Measurements from ENCODE around the gene CDH23.

The CDH23 gene

DNA sequence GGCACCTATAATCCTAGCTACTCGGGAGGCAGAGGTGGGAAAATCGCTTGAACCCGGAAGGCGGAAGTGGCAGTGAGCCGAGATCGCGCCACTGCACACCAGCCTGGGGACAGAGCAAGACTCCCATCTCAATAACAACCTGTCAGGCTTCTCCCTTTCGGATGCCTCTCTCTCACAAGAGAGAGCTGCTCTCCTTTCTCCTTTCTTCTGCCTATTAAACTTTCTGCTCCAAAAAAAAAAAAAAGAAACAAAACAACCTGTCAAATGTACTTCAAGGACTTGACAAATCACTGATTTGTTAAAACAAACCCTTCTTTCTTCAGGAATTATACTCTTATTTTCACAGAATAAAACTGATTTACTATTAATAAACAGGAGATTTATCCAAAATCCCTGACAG, 450.7 kb downstream of the CDH23 start:
- no peak for DNase-seq

DNA sequence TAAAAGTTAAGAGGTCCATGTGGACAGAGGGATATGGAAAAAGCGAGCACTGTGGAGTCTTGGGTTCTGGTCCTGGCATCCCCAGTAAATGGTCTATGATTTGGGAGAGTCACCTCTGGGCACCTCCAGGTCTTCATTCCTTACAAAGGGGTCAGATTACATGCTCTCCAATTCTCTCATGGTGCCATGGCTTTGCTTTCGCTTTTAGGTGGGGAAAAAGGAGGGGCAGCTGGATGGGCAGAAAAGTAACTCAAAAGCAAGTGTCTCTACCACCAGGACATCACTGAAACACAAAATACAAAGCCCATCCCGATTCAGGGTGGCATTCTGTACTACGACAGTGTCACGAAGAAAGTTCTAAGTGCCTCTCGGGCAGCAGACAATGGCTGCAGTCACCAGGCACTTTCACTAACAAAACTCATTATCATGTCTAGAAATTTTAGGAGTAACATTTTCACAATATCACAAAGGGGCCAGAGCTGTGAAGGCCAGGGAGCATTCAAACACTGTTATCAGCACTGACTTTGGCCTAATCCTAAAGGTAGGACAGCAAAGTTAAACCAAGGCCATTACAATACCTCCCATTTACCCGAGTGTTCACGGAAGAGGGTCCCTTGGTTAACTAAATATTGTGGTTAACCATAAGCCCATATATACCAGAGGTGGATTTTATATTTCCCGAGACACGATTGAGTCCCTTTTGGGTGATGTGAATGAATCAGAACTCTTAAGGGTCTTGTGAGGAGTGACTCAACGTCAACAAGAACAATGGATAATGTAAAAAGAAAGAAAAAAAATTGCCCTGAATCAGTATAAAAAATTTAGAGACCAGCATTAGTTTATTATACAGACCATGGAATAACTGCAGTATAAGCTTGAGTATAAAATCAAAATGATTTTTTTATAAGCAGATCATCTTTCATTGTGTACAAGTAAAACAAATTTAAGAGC, 451.9 kb downstream of the CDH23 start:
- DNase-seq = no peak

DNA sequence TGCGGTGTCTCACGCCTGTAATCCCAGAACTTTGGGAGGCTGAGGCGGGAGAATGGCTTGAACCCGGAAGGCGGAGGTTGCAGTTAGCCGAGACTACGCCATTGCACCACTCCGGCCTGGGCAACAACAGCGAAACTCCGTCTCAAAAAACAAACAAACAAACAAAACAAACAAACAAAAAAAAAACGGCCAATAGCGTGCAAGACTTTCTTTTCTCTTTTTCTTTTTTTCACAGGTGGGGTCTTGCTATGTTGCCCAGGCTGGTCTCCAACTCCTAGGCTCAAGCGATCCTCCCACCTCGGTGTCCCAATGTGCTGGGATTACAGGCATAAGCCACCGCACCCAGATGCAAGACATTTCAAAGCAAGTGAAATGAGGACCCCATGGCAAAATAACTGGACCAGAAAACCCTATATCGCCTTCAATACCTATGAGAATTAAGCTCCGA, 452.8 kb downstream of the CDH23 start:
- no peak for DNase-seq

GRCh38 chr10:71850021-71850742, 453.5 kb downstream of the CDH23 start:
- DNase-seq = no peak

DNA sequence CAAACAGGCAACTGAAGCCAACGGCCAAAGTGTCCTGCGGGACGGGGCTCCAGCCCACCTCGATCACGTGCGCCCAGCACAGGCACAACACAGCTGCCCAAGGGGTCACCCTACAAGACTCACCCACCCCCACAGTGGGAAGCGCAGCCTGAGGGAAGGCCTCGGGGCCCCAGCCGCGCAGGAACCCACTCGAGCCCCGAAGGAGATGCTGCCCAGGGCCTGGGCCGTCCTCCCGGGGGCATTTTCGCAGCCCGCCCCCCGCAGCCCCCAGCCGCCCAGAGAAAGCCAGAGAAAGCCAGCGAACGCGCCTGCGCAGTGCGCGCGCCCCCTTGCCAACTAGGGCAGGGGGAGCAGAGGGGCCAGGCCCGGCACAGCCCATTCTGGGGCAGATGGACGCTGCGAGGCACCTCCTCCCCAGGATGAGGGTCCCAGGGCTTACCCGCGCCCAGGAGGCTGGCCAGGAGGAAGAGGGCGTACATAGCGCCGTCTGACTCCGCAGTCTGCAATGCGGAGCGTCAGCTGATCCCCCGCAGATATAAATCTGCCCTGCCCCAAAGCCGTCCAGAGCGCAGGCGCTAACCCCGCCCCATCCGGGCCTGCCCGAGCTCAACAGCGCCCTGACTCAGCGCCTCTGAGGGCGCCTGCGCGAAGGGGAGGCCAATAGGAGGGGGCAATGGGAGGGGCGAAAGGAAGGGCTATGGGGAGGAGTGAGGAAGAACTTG, 454.2 kb downstream of the CDH23 start, which contains the start of gene PSAP:
TSS of gene PSAP (minus strand) at position 509 of the 722 bp plus-strand sequence. CDS start at position 479, 30 bp downstream.
- DNase-seq = peak; percentile 98

DNA sequence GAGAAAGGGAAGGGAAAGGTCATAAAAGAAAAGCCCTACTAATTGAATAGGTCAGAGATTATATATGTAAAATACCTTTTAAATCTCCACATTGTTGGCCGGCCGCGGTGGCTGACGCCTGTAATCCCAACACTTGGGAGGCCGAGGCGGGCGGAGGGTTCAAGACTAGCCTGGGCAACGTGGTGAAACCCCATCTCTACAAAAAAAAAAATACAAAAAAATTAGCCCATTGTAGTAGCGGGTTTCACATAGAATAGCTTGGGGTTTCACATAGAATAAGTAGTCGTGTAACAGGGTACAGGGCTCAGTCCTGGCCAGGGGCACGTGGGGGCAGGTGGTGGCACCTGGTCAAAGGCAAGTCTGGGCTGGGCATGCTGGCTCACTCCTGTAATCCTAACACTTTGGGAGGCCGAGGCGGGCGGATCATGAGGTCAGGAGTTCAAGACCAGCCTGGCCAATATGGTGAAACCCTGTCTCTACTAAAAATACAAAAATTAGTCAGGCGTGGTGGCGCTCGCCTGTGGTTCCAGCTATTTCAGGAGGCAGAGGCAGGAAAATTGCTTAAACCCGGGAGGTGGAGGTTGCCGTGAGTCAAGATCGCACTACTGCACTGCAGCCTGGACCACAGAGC, 454.9 kb downstream of the CDH23 start:
- DNase-seq = peak in 1 of 2 donors; percentile 26

GRCh38 chr10:71852355-71852937, 455.7 kb downstream of the CDH23 start:
- DNase-seq = peak in 1 of 2 donors; percentile 49

DNA sequence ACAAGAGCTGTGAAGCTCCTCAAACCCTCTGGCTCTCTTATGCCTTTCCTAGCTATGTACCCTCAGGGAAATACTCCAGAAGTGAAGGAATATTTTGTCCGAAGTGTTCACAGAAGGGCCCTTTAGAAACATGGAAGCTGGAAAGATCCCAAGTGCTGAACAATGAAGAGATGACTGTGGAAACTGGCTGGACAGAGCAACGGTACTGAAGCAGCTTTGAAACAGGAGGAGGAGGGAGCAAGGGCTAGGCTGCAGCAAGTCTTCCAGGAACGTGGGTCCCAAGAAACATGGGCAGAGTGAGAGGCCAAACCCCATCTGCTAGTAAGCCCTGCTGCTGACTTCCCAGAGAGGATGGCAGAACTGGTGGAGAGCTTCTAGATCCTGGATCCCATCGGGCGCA, 457.3 kb downstream of the CDH23 start:
- no peak for DNase-seq

DNA sequence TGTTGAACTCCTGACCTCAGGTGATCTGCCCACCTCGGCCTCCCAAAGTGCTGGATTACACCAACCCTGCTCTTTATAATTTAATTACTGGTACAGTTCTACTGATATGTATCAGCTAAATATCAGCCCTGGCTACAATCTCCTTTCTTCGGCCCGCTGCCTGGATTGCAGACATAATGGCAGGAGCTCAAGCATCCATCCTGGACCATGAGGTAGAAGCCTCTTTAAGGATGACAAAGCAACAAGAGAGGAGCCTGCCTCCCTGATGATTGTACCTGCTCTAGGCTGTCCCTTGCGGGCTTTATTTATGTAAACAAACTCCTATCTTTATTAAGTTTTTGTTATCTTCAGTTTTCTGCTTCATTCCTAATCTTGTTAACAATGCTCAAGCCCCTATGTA, 459.9 kb downstream of the CDH23 start:
- DNase-seq = no peak

DNA sequence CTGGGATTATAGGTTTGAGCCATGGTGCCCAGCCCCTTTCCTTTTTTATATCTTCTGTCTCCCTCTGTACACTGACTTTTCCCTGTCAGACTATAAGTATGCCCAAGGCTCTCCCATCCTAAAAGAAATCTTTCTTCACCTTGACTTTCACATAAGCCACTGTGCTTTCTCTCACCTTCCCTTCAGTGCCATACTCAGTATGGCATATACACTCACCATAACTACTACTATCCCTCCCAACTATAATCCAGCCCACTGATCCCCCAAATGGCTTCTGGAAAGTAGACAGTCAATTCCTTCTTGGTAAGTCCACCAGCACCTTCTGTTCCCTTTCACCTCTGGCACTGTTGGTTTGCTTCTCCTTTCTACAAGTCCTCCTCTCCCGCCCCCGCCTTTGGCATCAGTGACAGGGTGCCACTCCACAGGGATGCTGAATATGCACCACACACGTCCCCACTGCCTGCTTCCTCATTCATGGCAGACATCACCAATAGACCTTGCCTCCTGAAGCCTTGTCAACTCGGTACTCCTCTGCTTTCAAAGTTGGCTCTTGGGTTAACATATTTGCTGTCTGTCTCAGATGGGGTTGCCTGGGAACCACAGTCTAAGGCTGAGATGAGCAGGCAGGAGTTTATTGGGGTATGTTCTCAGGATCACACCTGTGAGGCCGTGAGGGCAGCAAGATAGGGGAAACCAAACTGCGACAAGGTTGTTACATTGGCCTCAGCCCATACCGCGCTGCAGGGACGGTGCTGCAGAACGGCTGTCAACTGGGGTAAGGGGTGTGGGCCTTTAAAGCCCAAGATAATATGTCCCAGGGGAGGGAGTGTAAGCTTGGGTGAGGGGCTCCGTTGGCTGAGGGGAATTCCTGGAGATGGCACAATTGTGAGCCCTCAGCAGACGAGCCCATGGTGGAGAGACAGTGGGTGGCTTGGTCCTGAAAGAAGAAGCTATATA, 461.5 kb downstream of the CDH23 start:
- peak in 1 of 2 donors; percentile 38 for DNase-seq

GRCh38 chr10:71860243-71861029, 463.7 kb downstream of the CDH23 start:
- peak; percentile 13 to 79 for DNase-seq

DNA sequence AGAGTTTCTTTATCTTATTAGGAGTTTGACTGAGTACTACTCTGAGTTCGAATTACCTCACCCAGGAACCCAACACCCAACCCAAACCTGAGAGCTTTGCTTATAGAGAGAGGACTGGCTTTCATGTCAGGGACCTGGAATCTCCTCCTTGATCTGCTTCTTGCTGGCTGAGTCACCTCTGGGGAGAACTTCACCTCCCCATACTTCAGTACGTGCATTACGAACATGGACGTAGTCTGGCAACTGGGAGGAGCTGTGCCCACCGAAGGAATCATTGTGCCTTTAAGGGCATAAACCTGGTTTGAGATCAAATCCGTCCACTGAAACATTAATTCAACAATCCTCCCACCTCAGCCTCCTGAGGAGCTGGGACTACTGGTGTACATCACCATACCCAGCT, 466.5 kb downstream of the CDH23 start:
- DNase-seq = no peak

DNA sequence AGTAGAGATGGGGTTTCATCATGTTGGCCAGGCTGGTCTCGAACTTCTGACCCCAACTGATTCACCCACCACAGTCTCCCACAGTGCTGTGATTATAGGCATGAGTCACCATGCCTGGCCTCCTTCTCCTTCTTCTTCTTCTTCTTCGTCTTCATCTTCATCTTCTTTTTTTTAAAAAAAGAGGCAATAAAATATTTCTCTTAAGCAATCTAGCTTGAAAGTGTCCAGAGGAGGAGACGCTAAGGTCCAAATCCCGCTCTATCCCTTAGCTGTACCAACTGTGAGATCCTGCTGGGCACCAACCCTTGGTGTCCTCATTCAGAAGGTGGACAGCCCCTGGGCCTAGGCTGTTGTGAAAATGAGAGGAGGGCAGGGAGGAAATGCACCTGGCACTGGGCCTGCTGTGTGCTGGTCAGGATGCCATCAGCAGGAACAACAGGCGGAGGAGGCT, 468.2 kb downstream of the CDH23 start:
- DNase-seq = peak in 1 of 2 donors; percentile 27
